ENCODE results near the gene MPPED1.

Gene MPPED1, protein sequence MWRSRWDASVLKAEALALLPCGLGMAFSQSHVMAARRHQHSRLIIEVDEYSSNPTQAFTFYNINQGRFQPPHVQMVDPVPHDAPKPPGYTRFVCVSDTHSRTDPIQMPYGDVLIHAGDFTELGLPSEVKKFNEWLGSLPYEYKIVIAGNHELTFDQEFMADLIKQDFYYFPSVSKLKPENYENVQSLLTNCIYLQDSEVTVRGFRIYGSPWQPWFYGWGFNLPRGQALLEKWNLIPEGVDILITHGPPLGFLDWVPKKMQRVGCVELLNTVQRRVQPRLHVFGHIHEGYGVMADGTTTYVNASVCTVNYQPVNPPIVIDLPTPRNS

DNA sequence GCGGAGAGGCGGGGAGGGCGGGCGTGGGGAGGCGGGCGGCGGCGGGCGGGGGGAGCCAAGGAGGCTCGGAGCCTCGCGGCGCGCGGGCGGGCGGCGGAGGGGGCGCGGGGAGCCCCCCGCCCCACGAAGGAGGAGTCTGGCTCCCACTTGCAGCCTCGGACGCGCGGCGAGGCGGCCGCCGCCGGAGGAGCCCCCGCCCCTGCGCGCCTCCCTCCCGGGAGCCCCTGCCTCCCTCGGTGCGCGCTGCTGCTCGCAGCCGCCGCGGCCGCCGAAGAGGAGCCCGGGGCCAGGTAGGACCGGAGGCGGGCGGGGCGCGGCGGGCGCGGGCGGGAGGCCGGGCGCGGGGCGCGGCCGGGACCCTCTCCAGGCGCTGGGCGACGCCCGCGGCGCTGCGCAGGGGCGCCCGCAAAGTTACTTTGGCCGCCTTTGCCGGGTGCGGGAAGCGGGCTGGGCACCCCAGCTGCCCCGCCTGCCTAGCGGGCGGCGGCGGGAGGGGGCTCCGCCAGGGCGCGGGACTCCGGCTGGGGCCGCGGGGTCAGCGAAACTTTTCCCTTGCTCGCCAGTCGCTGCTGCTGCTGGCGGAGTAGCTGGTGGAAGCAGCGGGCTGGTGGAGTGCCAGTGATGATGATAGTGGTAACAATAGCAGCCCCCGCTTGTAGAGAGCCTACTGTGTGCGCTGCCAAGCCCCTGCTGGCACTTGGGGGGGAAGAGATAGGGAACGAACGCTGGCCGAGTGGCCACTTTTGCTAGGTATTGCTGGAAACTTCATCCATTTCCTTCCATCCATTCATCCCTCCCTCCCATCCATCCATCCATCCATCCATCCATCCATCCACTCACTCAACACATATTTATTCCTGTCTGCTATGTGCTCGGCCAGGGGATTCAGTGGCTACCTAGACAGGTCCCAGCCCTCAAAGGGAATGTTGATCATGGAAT, at the start of gene MPPED1:
TSS of gene MPPED1 (plus strand) at position 146 of the 939 bp plus-strand sequence. CDS start 12,972 bp downstream, outside the sequence.
- Histone ChIP-seq H3K9me3 (ENCODE audit: insufficient read depth, low read length) (no peaks in the 10 kb centered on the region), H3K9ac (ENCODE audit: low read length) (no peak within 1 kb of the TSS), H3K27ac (ENCODE audit: low read depth, low read length) (no peak within 1 kb of the TSS), H4K20me1 (ENCODE audit: low read depth, low read length) (no peaks in the 10 kb centered on the region), H3K4me3 (ENCODE audit: insufficient read depth, low read length, poor library complexity, severe bottlenecking) (no peak within 1 kb of the TSS), H3K9me2 (replicated peaks; ENCODE audit: insufficient read depth, low read length) (no peaks in the 10 kb centered on the region), H3K27me3 (ENCODE audit: low read length) (no peaks in the 10 kb centered on the region), H2AFZ (ENCODE audit: low read depth, low read length, severe bottlenecking) (no peak within 1 kb of the TSS), H3K36me3 (ENCODE audit: low read length) (no peaks in the 10 kb centered on the region), H3K79me2 (ENCODE audit: insufficient read depth, low read length) (no peaks in the 10 kb centered on the region), H3F3A (ENCODE audit: insufficient read depth) (no peaks in the 10 kb centered on the region), H3K4me2 (ENCODE audit: low read depth, low read length, poor library complexity, severe bottlenecking) (no peak within 1 kb of the TSS)
- TF ChIP-seq EZH2phosphoT487 (conservative IDR thresholded peaks at IDR 0.05; ENCODE audit: low read length): no peak
- TF ChIP-seq, protein P1, sequence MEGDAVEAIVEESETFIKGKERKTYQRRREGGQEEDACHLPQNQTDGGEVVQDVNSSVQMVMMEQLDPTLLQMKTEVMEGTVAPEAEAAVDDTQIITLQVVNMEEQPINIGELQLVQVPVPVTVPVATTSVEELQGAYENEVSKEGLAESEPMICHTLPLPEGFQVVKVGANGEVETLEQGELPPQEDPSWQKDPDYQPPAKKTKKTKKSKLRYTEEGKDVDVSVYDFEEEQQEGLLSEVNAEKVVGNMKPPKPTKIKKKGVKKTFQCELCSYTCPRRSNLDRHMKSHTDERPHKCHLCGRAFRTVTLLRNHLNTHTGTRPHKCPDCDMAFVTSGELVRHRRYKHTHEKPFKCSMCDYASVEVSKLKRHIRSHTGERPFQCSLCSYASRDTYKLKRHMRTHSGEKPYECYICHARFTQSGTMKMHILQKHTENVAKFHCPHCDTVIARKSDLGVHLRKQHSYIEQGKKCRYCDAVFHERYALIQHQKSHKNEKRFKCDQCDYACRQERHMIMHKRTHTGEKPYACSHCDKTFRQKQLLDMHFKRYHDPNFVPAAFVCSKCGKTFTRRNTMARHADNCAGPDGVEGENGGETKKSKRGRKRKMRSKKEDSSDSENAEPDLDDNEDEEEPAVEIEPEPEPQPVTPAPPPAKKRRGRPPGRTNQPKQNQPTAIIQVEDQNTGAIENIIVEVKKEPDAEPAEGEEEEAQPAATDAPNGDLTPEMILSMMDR (IDR thresholded peaks at IDR 0.05; ENCODE audit: insufficient read depth, low read length, poor library complexity, severe bottlenecking): no peak

DNA sequence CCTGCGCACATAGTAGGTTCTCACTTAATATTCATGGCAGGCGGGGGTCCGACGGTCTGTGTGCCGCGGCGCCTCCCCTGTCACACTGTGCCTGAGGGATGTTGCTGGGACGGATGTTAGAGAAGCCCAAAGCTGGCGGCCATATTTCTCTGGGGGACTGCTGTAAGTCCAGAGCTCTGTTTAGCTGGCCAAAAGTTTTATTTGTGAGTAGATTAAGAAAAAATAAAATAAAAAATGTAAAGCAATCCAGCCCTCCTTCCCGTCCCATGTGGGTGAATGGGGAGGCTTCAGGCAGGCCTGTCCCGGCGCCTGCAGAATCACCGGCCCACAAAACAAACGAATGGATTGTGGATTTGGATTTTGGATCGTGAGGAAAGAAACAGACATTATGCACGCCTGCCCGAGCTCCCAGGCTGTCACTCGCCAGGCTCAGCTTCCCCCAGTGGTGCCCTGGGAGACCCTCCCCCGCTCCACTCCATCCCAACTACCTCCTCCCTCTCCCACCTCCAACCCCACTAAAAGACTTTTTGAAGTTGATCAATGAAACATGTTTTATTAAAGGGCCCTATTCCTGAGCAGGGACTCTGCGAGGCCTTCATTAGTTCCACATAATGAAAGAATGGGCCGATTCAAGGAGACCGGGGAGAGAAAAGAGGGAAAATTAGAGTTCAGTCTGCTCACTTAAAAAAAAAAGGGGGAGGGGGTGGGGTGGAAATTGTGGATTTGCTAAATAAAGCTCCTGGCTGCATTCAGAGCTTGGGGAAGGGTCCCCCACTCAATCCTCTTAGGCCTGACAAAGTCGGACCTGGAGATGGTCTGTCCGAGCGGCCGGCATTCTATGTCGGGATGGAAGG, 48.3 kb upstream of the MPPED1 start:
- no peak for TF ChIP-seq EZH2phosphoT487 (conservative IDR thresholded peaks at IDR 0.05; ENCODE audit: low read length)
- TF ChIP-seq, protein P1 (IDR thresholded peaks at IDR 0.05; ENCODE audit: insufficient read depth, low read length, poor library complexity, severe bottlenecking): no peak
- Histone ChIP-seq H3K4me3 (ENCODE audit: insufficient read depth, low read length, poor library complexity, severe bottlenecking) (no peak overlapping the region), H4K20me1 (ENCODE audit: low read depth, low read length) (no peaks in the 10 kb centered on the region), H3K9me2 (replicated peaks; ENCODE audit: insufficient read depth, low read length) (no peaks in the 10 kb centered on the region), H3K27me3 (ENCODE audit: low read length) (no peaks in the 10 kb centered on the region), H3K27ac (ENCODE audit: low read depth, low read length) (no peak overlapping the region), H3K4me2 (ENCODE audit: low read depth, low read length, poor library complexity, severe bottlenecking) (no peak overlapping the region), H3K9me3 (ENCODE audit: insufficient read depth, low read length) (no peaks in the 10 kb centered on the region), H3K9ac (ENCODE audit: low read length) (no peak overlapping the region), H3F3A (ENCODE audit: insufficient read depth) (no peaks in the 10 kb centered on the region), H3K79me2 (ENCODE audit: insufficient read depth, low read length) (no peaks in the 10 kb centered on the region), H3K36me3 (ENCODE audit: low read length) (no peaks in the 10 kb centered on the region), H2AFZ (ENCODE audit: low read depth, low read length, severe bottlenecking) (no peak overlapping the region)

DNA sequence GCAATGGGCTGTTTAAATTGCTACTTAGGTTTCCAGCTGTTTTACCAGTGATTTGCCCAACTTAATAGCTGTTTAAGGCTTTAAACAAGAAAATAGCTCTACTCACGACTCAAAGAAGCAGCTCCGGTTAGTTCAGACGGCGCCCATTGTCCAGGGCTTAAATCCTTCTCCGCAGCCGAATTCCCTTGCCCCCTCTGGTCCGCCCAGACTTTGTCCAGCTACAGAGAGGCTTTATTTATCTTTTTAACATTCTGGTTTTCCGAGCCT, 47.7 kb upstream of the MPPED1 start:
- Histone ChIP-seq H3K9me3 (ENCODE audit: insufficient read depth, low read length) (no peaks in the 10 kb centered on the region), H3K9ac (ENCODE audit: low read length) (no peak overlapping the region), H3F3A (ENCODE audit: insufficient read depth) (no peaks in the 10 kb centered on the region), H3K36me3 (ENCODE audit: low read length) (no peaks in the 10 kb centered on the region), H3K9me2 (replicated peaks; ENCODE audit: insufficient read depth, low read length) (no peaks in the 10 kb centered on the region), H3K4me2 (ENCODE audit: low read depth, low read length, poor library complexity, severe bottlenecking) (no peak overlapping the region), H3K4me3 (ENCODE audit: insufficient read depth, low read length, poor library complexity, severe bottlenecking) (no peak overlapping the region), H3K27me3 (ENCODE audit: low read length) (no peaks in the 10 kb centered on the region), H4K20me1 (ENCODE audit: low read depth, low read length) (no peaks in the 10 kb centered on the region), H2AFZ (ENCODE audit: low read depth, low read length, severe bottlenecking) (no peak overlapping the region), H3K79me2 (ENCODE audit: insufficient read depth, low read length) (no peaks in the 10 kb centered on the region), H3K27ac (ENCODE audit: low read depth, low read length) (no peak overlapping the region)
- TF ChIP-seq, protein P1 (IDR thresholded peaks at IDR 0.05; ENCODE audit: insufficient read depth, low read length, poor library complexity, severe bottlenecking): no peak
- no peak for TF ChIP-seq EZH2phosphoT487 (conservative IDR thresholded peaks at IDR 0.05; ENCODE audit: low read length)

Measured in SU-DHL-6 (cell line).